ENCODE results near the gene GNAS-AS1.
A peak's percentile ranks its signal among the peaks of the same experiment; 100 is the strongest.

The GNAS-AS1 gene

GRCh38 chr20:58850693-58851174, at the start of gene GNAS-AS1:
GNAS-AS1 (minus strand) TSS chr20:58850902.
- peak; percentile 88 for DNase-seq (ENCODE audit: low read depth)

GRCh38 chr20:58900397-58900796, 49.7 kb upstream of the GNAS-AS1 start:
- peak; percentile 63 for DNase-seq (ENCODE audit: low read depth)

- no peak for DNase-seq (ENCODE audit: low read depth)
Measured at GRCh38 chr20:58899512-58899911, 48.8 kb upstream of the GNAS-AS1 start.

- DNase-seq (ENCODE audit: low read depth), result no peak
Measured at GRCh38 chr20:58898629-58899408, 48.1 kb upstream of the GNAS-AS1 start.

- no peak for DNase-seq (ENCODE audit: low read depth)
Measured at GRCh38 chr20:58897488-58897887, 46.8 kb upstream of the GNAS-AS1 start.

- DNase-seq (ENCODE audit: low read depth), result no peak
Measured at GRCh38 chr20:58896820-58897219, 46.1 kb upstream of the GNAS-AS1 start.

GRCh38 chr20:58895448-58896180, 44.9 kb upstream of the GNAS-AS1 start:
- DNase-seq (ENCODE audit: low read depth), result no peak

- DNase-seq (ENCODE audit: low read depth), result peak; percentile 20
Measured at GRCh38 chr20:58894652-58895447, 44.1 kb upstream of the GNAS-AS1 start.

- DNase-seq (ENCODE audit: low read depth), result peak; percentile 35
Measured at GRCh38 chr20:58893355-58894120, 42.8 kb upstream of the GNAS-AS1 start.

- DNase-seq (ENCODE audit: low read depth), result no peak
Measured at GRCh38 chr20:58892932-58893224, 42.2 kb upstream of the GNAS-AS1 start.

GRCh38 chr20:58892141-58892931, 41.6 kb upstream of the GNAS-AS1 start:
- peak; percentile 36 for DNase-seq (ENCODE audit: low read depth)

GRCh38 chr20:58891718-58892140, 41.0 kb upstream of the GNAS-AS1 start:
- DNase-seq (ENCODE audit: low read depth), result peak; percentile 35

- peak; percentile 50 for DNase-seq (ENCODE audit: low read depth)
Measured at GRCh38 chr20:58891086-58891717, 40.5 kb upstream of the GNAS-AS1 start.

- peak; percentile 78 for DNase-seq (ENCODE audit: low read depth)
Measured at GRCh38 chr20:58890518-58891085, 39.9 kb upstream of the GNAS-AS1 start.

- no peak for DNase-seq (ENCODE audit: low read depth)
Measured at GRCh38 chr20:58889798-58890517, 39.3 kb upstream of the GNAS-AS1 start.

- DNase-seq (ENCODE audit: low read depth), result no peak
Measured at GRCh38 chr20:58889334-58889760, 38.6 kb upstream of the GNAS-AS1 start.

GRCh38 chr20:58888521-58889333, 38.0 kb upstream of the GNAS-AS1 start:
- DNase-seq (ENCODE audit: low read depth), result peak; percentile 51

GRCh38 chr20:58888103-58888502, 37.4 kb upstream of the GNAS-AS1 start:
- DNase-seq (ENCODE audit: low read depth), result no peak

All from amniotic epithelial cell (primary cell).